ENCODE measurements around the gene RTN3. TPM values are rescaled to one million over a fixed set of nuclear protein-coding genes. Genes with fewer than 3 reads are reported as not detected.

RTN3 gene
- total RNA-seq, 1 experiment from 2014 or later: 173 TPM

DNA sequence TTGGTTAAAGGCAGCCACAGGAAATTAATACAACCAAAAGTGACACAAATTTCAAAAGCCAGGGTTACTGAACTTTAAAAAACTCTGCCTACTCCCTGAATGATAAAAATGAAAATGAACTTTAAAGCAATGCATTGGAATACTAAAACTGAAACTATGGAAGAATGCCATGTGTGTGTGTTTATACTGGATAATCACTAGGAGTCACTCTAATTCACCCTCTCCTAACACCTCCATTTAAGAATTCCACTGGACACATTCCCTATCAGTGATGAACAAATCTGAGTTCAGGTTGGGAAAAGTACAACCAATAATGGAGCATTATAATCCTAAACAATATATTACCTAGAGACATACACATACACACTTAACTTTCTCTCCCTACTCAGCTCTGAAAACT, 39.6 kb upstream of the RTN3 start:
- no peak overlapping the region for H2AFZ ChIP-seq (ENCODE audit: low read length)
- H2BK12ac ChIP-seq (ENCODE audit: insufficient read length, low read depth, low read length): no peak overlapping the region
- H2BK5ac ChIP-seq (ENCODE audit: insufficient read length, low read length): no peak overlapping the region
- H3K79me2 ChIP-seq (ENCODE audit: insufficient read depth, low read length): no peaks in the 10 kb centered on the region
- Mint-ChIP-seq H3K9me3 (no peaks in the 10 kb centered on the region), H3K4me1 (no peaks in the 10 kb centered on the region), H3K27ac (no peak overlapping the region), H3K27me3 (ENCODE audit: low read depth) (no peaks in the 10 kb centered on the region), H3K4me3 (no peak overlapping the region), H3K36me3 (ENCODE audit: insufficient read depth in 1 of 3, low read depth in 3 of 3) (peaks cover 13 to 55% (median 44%) of the 10 kb centered on the region in 3 experiments; a peak in 6 of 7 replicates)
- no peaks in the 10 kb centered on the region for H3K79me1 ChIP-seq (ENCODE audit: insufficient read depth, low read depth, low read length, poor library complexity, severe bottlenecking)
- H3T11ph ChIP-seq (ENCODE audit: low read length): no peak overlapping the region
- H3K4me1 ChIP-seq (ENCODE audit: insufficient read depth, low read length): no peaks in the 10 kb centered on the region
- DNase-seq: no peak
- no peak overlapping the region for H4K8ac ChIP-seq (replicated peaks; ENCODE audit: insufficient read length, low read depth, low read length)
- H2BK15ac ChIP-seq (ENCODE audit: low read depth, low read length): no peak overlapping the region
- H4K5ac ChIP-seq (ENCODE audit: insufficient read length, low read depth, low read length): no peak overlapping the region
- no peak overlapping the region for H3K18ac ChIP-seq (ENCODE audit: insufficient read length, low read depth, low read length)
- H3K27ac ChIP-seq (ENCODE audit: insufficient read length, low read depth, low read length): no peak overlapping the region
- no peak overlapping the region for H3K4me2 ChIP-seq (ENCODE audit: insufficient read depth, insufficient read length, low read length)
- no peak overlapping the region for H3K56ac ChIP-seq (ENCODE audit: insufficient read length, low read depth, low read length)
- no peak overlapping the region for H4K91ac ChIP-seq (ENCODE audit: insufficient read length, low read depth, low read length)
- H3K27me3 ChIP-seq (ENCODE audit: insufficient read depth, low read length): no peaks in the 10 kb centered on the region
- no peaks in the 10 kb centered on the region for H3K23me2 ChIP-seq (ENCODE audit: insufficient read length, low read depth, low read length, poor library complexity, severe bottlenecking)
- H3K4ac ChIP-seq (ENCODE audit: low read depth, low read length): no peak overlapping the region
- no peak overlapping the region for H3K14ac ChIP-seq (ENCODE audit: insufficient read depth, low read length)
- H2AK5ac ChIP-seq (ENCODE audit: insufficient read length, low read length): no peak overlapping the region
- no peak overlapping the region for H3K9ac ChIP-seq (ENCODE audit: extremely low read depth, insufficient read length, low read length)
- TF ChIP-seq, protein P1, sequence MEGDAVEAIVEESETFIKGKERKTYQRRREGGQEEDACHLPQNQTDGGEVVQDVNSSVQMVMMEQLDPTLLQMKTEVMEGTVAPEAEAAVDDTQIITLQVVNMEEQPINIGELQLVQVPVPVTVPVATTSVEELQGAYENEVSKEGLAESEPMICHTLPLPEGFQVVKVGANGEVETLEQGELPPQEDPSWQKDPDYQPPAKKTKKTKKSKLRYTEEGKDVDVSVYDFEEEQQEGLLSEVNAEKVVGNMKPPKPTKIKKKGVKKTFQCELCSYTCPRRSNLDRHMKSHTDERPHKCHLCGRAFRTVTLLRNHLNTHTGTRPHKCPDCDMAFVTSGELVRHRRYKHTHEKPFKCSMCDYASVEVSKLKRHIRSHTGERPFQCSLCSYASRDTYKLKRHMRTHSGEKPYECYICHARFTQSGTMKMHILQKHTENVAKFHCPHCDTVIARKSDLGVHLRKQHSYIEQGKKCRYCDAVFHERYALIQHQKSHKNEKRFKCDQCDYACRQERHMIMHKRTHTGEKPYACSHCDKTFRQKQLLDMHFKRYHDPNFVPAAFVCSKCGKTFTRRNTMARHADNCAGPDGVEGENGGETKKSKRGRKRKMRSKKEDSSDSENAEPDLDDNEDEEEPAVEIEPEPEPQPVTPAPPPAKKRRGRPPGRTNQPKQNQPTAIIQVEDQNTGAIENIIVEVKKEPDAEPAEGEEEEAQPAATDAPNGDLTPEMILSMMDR (conservative IDR thresholded peaks at IDR 0.05): no peak; the same call in 2 of the 3 replicates
- H2BK20ac ChIP-seq (ENCODE audit: low read depth, low read length, poor library complexity, severe bottlenecking): no peak overlapping the region
- H3K23ac ChIP-seq (ENCODE audit: insufficient read length, low read depth, low read length): no peak overlapping the region
- H4K20me1 ChIP-seq (ENCODE audit: control insufficient read depth, insufficient read depth, insufficient read length): no peaks in the 10 kb centered on the region
- H2BK120ac ChIP-seq (ENCODE audit: low read depth, low read length, poor library complexity, severe bottlenecking): no peak overlapping the region
- H3K9me3 ChIP-seq (ENCODE audit: control insufficient read depth, low read depth, low read length): no peaks in the 10 kb centered on the region
